ENCODE results near the gene ARRB1. TPM values are rescaled to one million over a fixed set of nuclear protein-coding genes. Genes with fewer than 3 reads are reported as not detected.

ARRB1 gene
- total and polyA plus RNA-seq, 3 donors from 2014 or later = 8.4 to 9.8 (median 8.5) TPM

GRCh38 chr11:75328426-75329277 lies 22.8 kb downstream of the ARRB1 start:
- Histone ChIP-seq H3K27me3 (no peaks in the 10 kb centered on the region), H3K9me3 (no peaks in the 10 kb centered on the region), H3K27ac (peak overlapping the region in 1 of 2 donors; percentile 24), H3K4me3 (no peak overlapping the region), H3K36me3 (ENCODE audit: low read depth, missing control alignments) (no peaks in the 10 kb centered on the region), H3K4me1 (peaks cover 31% of the 10 kb centered on the region)
- no peak for TF ChIP-seq POLR2A (IDR thresholded peaks at IDR 0.05)
- peak in 2 of 3 experiments; percentile 50 to 54 for TF ChIP-seq CTCF (IDR thresholded peaks at IDR 0.05)
- intact Hi-C loops (cut with DNase I; ENCODE audit: low total_unique reads) = no loop called here
- 40 to 43% methylated on average over 8 to 9 of the region's 9 CpGs for WGBS, 2 donors
- DNase-seq = peak; percentile 74

- H3K27ac ChIP-seq = no peak overlapping the region
- 59 to 72% methylated on average over 3 of the region's 3 CpGs for WGBS, 2 donors
- TF ChIP-seq CTCF (IDR thresholded peaks at IDR 0.05) (no peak), POLR2A (IDR thresholded peaks at IDR 0.05) (no peak)
- H3K27me3 ChIP-seq = no peaks in the 10 kb centered on the region
- intact Hi-C loops (cut with DNase I; ENCODE audit: low total_unique reads) = no loop called here
- no peak for DNase-seq
- H3K4me1 ChIP-seq = peaks cover 31% of the 10 kb centered on the region
- no peaks in the 10 kb centered on the region for H3K36me3 ChIP-seq (ENCODE audit: low read depth, missing control alignments)
- H3K4me3 ChIP-seq = no peak overlapping the region
- no peaks in the 10 kb centered on the region for H3K9me3 ChIP-seq
Observed at GRCh38 chr11:75326439-75326810, 25.0 kb downstream of the ARRB1 start.

- intact Hi-C loops (cut with DNase I; ENCODE audit: low total_unique reads) = no loop called here
- H3K4me1 ChIP-seq = peaks cover 31% of the 10 kb centered on the region
- DNase-seq = no peak
- H3K4me3 ChIP-seq = no peak overlapping the region
- no peaks in the 10 kb centered on the region for H3K27me3 ChIP-seq
- no peaks in the 10 kb centered on the region for H3K9me3 ChIP-seq
- 53 to 54% methylated on average over 10 of the region's 10 CpGs for WGBS, 2 donors
- H3K27ac ChIP-seq = no peak overlapping the region
- no peaks in the 10 kb centered on the region for H3K36me3 ChIP-seq (ENCODE audit: low read depth, missing control alignments)
- no peak for TF ChIP-seq CTCF (IDR thresholded peaks at IDR 0.05)
- no peak for TF ChIP-seq POLR2A (IDR thresholded peaks at IDR 0.05)
Observed at GRCh38 chr11:75325713-75326438, 25.6 kb downstream of the ARRB1 start.

DNA sequence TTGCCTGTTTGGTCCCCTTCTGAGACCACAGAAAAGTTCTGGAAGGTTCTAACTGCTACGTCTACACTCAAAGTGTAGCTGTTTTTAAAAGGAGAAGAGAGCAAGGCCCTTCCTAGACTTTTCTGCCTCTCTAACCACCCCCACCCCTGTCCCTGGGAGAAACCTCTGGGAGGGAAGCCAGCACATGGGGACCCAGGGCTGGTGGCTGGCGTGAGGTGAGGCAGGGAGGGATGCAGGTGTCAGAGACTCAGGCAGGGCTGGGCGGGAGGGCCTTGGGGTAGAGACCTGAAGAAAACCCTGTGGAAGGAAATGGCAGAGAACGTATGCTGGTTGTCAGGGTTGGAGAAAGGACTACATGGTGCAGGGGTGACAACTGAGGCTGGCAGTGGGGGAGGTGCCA lies 26.7 kb downstream of the ARRB1 start:
- H3K4me1 ChIP-seq = peaks cover 31% of the 10 kb centered on the region
- intact Hi-C loops (cut with DNase I; ENCODE audit: low total_unique reads) = no loop called here

More for the DNA sequence above, 26.7 kb downstream of the ARRB1 start:
- H3K4me3 ChIP-seq = no peak overlapping the region
- 79 to 96% methylated on average over 4 of the region's 4 CpGs for WGBS, 2 donors
- DNase-seq = no peak
- H3K27ac ChIP-seq = no peak overlapping the region
- H3K27me3 ChIP-seq = no peaks in the 10 kb centered on the region
- no peak for TF ChIP-seq POLR2A (IDR thresholded peaks at IDR 0.05)
- no peak for TF ChIP-seq CTCF (IDR thresholded peaks at IDR 0.05)
- H3K36me3 ChIP-seq (ENCODE audit: low read depth, missing control alignments) = no peaks in the 10 kb centered on the region
- no peaks in the 10 kb centered on the region for H3K9me3 ChIP-seq
